Activated CD4-positive, alpha-beta T cell treated with anti-CD3 and anti-CD28 coated beads for 4 hours (primary cell): ENCODE measurements around the gene FRMD4A.
"Not testable (repeated sequence)": the region's sequence is repeated elsewhere in the genome, so short reads cannot be mapped to it uniquely, and the experiment has no call there.

Experiments used
- DNase-seq, 2 donors: peaks; one replicate each; pipeline ENCODE4 v3.0.0-alpha.2; 2020

FRMD4A gene

GRCh38 chr10:13902868-13903587 is 427.7 kb downstream of the FRMD4A start:
- no peak for DNase-seq

DNA sequence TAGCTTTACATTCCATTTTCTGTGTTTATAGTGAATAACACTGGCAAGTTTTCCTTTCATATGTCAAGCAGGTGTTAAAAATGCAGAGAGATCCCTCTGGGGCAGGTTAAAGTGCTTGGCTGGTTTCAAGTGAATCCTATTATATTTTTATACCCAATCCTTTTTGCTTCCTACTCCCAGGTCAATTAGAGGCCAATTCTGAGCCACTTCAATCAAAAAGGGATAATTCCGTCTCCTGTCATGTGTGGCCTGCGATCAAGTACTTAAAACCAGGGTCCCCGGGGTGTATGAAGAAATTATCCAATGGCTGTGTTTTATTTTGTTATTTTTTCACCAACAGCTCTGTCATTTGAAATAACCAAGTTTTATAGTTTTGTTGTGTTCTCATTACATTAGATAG is 430.8 kb downstream of the FRMD4A start:
- no peak for DNase-seq

GRCh38 chr10:13896146-13896545 is 434.6 kb downstream of the FRMD4A start:
- not testable (repeated sequence) for DNase-seq

- no peak for DNase-seq
These were observed 436.2 kb downstream of the FRMD4A start for GRCh38 chr10:13894412-13895093.

GRCh38 chr10:13893926-13894325 is 436.8 kb downstream of the FRMD4A start:
- no peak for DNase-seq

DNA sequence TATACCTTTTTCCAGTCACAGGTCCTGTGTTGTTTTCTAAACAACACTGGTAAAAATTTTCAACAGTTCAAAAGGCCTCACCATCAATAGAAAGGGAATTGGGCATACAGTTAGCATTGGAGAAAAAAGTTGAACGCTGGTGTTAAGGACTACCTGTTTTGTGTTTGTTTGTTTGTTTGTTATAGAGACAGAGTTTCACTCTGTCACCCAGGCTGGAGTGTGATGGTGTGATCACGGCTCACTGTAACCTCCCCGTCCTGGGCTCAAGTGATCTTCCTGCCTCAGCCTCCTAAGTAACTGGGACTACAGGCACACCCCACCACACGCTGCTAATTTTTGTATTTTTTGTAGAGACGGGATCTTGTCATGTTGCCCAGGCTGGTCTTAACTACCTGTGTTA is 437.9 kb downstream of the FRMD4A start:
- DNase-seq: no peak

DNA sequence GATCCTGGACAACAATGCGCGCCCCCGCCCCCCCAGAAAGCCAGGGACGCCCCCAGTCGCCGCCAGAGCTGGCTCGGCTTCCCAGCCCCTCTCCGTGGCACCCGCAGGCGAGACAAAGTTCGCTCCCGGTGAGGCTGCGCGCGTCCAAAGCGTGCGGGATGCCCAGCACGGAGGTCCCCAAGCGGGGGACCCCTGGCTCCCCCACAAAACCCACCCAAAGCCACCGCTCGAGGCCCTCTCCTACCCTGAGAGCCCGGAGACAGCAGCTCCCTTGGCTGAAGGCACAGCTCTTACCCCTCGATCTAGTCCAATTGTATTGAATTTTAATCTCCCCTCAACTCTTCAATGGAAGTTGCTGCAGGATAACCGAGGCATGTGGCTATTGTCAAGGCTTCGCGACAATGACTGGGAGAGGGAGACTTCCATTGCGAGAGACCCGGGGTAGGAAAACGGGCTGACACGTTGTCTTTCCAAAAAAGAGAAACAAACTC is 438.7 kb downstream of the FRMD4A start:
- DNase-seq: no peak

DNA sequence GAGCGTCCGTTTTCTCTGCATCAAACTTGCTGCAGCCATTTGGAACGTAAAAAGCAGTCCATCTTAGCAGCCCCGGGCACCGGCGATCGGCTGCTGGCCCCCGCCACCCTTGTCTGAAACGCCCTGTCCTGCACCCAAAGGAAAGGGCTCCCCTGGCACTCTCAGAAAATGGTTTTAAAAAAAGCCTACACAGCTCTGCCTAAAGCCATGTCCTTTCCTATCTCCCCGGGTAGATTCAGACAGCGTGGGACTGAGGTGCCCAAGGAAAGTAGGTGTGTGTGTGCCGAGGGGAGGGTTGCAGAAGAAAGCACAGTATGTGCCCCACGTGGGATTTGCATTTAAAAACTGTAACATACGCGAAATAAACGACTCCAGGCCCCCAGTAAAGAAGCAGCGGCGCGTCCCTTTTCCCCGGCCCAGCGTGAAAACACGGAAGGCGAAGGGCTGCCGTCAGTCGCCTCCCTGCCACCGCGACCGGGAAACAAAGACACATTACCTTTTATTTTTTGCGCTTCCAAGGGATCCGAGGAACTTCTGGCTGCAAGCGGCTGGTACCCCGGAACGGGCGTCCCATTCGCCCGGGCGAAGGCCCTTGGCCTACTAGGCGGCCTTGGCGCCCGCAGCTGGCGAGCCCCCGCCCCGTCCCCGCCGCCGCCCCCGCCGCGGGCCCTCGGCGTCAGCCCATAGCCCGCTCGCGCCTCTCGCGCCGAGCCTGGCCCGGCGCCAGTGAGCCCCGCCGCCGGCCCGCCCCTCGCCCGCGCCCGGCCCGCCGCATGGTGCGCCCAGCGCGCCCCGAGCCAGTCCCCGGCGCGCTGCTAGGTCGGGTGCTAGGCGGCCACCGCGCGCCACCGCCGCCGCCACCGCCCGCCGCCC is 439.4 kb downstream of the FRMD4A start:
- DNase-seq: no peak

DNA sequence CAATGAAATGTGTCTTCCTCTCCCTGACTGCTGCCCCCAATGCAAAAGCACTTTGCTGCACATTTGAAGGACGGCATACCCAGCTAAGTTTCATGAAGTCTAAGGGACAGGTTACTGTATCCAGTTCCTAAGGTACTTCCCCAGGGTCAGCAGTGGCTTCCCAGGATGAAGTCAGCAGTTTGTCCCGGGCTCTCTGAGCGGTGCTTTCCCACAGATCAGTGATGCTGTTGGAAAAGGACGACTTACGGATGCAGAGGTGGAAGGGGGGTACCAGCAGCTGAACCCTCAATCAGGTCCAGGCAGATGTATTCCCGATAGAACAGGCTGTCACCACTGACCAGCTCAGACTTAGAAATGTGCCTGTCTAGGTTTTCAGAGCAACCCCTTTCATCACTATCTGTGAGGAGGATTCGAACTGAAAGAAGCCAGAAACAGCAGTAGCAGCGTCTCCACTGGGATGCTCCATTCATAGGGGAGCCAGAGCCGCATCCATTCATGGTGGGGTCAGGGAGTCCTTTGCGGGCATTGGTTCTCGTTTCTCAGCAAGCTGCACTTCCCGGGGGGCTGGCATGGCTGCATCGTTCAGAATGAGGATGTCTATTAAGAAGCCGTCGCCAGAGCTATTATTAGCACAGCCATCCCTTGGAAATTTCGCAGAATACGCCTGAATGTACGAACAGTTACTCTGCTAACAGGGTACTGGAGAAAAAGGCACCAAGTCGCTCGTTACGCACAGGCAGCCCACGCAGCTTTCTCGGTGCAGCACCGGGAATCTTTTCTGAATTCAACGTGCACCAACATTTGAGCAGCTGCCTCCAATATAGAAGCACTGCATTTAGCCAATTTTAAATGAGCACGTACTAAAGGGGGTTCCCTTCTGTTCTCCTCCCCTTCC is 440.2 kb downstream of the FRMD4A start:
- DNase-seq: no peak

DNA sequence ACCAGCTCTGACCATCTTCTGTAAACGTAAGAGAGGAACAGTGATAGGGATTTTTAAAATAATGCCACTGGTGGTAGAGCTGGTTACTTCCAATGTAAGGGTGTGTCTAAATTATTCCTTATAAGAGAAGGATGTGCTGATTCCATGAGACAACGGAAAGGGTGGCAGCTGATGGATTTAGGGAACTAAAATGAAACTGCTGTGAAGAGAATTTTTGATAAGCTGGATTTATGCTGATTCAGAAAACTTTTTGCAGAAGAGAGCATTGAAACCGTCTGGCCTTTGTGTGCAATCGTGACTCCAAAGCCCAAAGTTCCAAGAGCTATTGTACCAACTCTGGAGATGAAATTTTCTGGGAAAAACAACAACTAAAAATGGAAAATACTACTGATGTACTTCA is 443.0 kb downstream of the FRMD4A start:
- DNase-seq: no peak

- DNase-seq: no peak
These were observed 445.3 kb downstream of the FRMD4A start for GRCh38 chr10:13885238-13885990.

DNA sequence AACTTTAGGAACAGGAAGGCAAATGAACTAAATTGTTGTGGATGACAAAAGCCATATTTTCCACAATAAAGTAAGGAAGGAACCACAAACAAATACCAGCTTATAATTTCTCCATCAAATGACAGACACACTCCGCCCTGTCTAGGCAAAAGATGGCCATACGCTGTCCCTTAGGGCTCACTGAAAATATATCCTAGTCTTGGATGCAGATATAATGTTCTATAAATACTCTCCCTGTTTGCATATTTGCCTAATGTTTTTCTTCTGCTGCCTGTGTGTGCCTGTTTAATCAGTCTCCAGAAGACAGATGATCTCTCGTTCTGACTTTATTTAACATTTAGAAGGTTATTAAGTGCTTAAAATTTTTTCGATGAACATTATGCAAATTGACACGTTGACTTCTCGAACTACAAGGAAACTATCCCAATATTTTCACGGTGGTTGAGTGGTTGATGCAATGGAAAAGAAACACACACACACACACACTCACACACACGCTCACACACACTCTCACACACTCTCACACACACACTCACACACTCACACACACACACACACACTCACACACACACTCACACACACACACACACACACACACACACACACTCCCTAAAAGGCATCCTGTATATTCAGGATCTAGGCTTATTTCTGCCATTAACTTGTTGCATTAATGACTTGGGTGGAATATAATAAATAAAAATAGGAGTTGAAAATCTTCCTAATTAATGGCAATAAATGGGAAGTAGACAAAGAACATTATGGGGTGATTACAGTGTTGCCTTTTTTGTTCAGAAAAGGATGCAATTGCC is 446.9 kb downstream of the FRMD4A start:
- no peak for DNase-seq

GRCh38 chr10:13882119-13882711 is 448.5 kb downstream of the FRMD4A start:
- no peak for DNase-seq

- no peak for DNase-seq
These were observed 450.0 kb downstream of the FRMD4A start for GRCh38 chr10:13880760-13881159.

DNA sequence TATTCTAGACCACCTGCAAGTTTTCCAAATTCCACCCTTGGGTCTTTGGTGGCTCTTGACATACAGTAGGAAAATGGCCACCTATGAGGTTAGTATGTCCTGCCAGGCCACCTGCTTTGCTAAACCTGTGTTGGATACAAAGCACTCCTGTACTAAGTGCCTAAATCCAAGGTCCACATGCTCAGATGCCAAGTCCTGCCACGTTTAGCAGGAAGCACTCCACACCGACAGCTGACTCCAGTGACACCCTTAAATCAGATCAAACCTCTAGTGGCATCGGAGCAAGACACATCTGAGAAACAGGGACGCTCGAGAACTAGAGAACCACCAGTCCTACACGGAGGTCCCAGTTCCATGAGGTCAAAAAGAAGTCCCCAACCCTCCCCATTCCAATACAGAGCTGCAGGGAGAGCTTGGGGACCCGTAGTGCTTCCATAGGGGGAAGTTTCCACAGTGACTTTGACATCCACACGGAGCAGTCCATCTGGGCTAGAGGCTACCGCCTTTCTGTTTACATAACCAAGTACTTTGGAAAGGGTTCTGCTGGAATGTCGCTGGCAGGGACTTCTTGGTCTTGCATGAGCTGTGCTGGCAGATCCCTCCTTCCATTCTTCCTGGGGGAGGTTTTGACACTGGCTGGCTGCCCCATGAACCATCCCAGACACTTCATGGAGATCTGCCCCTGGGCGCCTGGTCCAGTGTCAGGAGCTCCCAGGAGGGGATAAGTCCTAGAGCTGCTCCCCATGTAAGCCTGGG is 453.4 kb downstream of the FRMD4A start:
- no peak for DNase-seq

GRCh38 chr10:13873196-13873595 is 457.5 kb downstream of the FRMD4A start:
- DNase-seq: no peak

DNA sequence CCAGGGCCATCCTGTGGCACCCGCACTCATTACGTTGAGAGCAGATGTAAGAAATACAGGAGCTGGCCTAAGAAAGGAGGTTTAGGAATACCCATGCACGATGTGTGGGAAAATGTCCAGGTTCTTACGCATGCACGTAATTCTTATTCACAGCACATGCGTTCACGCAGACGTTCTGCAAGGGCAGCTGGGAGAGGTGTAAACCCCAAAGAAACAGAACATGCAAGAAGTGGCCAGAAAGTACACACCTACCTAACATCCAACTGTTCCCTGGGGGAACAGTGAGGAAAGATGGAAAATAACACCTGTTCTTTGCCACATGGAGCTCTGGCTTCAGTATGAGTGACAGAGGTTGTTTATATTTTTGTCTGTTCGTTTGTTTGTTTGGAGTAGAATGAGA is 458.3 kb downstream of the FRMD4A start:
- DNase-seq: no peak

GRCh38 chr10:13871776-13872175 is 458.9 kb downstream of the FRMD4A start:
- DNase-seq: no peak

DNA sequence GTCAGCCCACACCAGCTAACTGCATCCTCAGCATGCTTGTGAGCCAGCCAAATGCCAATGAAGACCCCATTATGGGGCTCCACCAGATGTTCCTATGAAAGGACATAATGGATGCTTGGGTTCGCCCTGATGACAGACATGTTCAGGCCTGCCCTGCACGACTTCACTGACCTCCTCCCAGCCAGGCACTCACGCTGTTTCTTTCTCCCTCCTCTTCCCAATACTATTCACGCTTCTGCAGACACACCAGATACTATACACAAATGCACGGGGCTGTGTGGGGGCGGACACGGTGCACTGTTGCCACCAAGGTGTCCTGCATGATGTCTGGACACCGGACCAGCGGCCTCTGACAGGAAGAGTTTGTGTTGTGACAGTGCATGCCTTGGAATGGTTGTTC is 459.7 kb downstream of the FRMD4A start:
- no peak for DNase-seq

GRCh38 chr10:13869295-13869664 is 461.4 kb downstream of the FRMD4A start:
- no peak for DNase-seq
